Subcutaneous abdominal adipose tissue (tissue), 5 donors: ENCODE results near the gene ARHGEF4.

Source experiments
- H3K27ac ChIP-seq: one replicate; pipeline ENCODE4 v1.7.0; 2013; ENCODE audit warnings: low read depth, mild to moderate bottlenecking, inconsistent platforms, low read length, moderate library complexity
- H3K27me3 ChIP-seq, 5 donors: one replicate each; pipeline ENCODE4 v1.7.0; 2013; ENCODE audit warnings: low read length in 5 of 5, inconsistent platforms in 1 of 5; ENCODE audit not compliant: control insufficient read depth in 5 of 5, insufficient read depth in 4 of 5
- H3K36me3 ChIP-seq, 5 donors: one replicate each; pipeline ENCODE4 v1.7.0; 2013; ENCODE audit warnings: low read length in 5 of 5; ENCODE audit not compliant: control insufficient read depth in 5 of 5, insufficient read depth in 5 of 5
- H3K4me1 ChIP-seq, 5 donors: one replicate each; pipeline ENCODE4 v1.7.0; 2013; ENCODE audit warnings: low read length in 5 of 5, mild to moderate bottlenecking in 3 of 5, moderate library complexity in 1 of 5; ENCODE audit not compliant: control insufficient read depth in 5 of 5, insufficient read depth in 5 of 5
- H3K4me3 ChIP-seq, 5 donors: one replicate each; pipeline ENCODE4 v1.7.0; 2013; ENCODE audit warnings: low read length in 5 of 5, low read depth in 1 of 5
- H3K9ac ChIP-seq, 5 donors: one replicate each; pipeline ENCODE4 v1.7.0; 2013; ENCODE audit warnings: low read length in 5 of 5, mild to moderate bottlenecking in 4 of 5, moderate library complexity in 3 of 5
- H3K9me3 ChIP-seq, 5 donors: one replicate each; pipeline ENCODE4 v1.7.0; 2013; ENCODE audit warnings: low read length in 5 of 5; ENCODE audit not compliant: control insufficient read depth in 5 of 5
- donor health status: healthy.
- donor health status: healthy.
- donor health status: healthy.
- donor health status: healthy.
- donor health status: healthy.

Gene ARHGEF4

DNA sequence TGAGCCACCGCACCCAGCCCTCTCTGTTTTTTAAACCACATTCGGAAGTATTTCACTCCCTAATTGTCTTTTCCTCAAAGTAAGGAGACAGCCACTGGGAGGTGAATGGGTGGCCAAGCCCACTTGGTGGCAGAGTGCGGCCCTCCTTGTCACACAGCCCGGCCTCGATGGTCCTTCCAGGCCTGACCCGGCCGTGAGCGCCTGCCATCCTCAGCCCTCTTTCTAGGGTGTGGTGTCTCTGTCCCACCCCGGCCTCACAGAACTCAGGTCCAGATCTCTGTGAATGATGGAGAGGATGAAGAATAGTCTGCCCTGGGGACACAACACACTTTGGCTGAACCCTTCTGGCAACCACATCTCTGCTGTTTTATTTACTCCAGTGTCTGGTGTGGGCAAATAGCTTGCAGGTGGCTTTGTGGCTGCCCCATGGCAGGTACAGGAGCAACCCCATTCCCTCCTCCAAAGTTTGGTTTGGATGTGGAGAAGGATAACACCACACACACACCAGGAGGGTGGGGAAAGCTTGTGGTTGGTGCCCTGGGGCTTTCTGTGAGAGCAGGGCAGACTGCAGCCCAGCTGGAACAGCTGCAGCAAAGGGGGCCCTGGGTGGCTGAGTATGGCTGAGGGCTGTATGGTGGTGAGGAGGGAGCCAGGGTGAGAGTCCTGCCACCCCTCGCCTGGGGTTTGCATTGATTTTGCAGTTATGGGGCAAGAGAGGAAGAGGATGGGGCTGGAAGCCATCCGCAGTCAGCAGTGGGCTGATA is 167.9 kb downstream of the ARHGEF4 start:
- Histone ChIP-seq H3K27ac (no peak overlapping the region), H3K27me3 (peaks cover 0 to 13% (median 8%) of the 10 kb centered on the region in 5 donors), H3K36me3 (no peaks in the 10 kb centered on the region), H3K9me3 (no peaks in the 10 kb centered on the region), H3K9ac (no peak overlapping the region), H3K4me3 (no peak overlapping the region), H3K4me1 (no peaks in the 10 kb centered on the region)

DNA sequence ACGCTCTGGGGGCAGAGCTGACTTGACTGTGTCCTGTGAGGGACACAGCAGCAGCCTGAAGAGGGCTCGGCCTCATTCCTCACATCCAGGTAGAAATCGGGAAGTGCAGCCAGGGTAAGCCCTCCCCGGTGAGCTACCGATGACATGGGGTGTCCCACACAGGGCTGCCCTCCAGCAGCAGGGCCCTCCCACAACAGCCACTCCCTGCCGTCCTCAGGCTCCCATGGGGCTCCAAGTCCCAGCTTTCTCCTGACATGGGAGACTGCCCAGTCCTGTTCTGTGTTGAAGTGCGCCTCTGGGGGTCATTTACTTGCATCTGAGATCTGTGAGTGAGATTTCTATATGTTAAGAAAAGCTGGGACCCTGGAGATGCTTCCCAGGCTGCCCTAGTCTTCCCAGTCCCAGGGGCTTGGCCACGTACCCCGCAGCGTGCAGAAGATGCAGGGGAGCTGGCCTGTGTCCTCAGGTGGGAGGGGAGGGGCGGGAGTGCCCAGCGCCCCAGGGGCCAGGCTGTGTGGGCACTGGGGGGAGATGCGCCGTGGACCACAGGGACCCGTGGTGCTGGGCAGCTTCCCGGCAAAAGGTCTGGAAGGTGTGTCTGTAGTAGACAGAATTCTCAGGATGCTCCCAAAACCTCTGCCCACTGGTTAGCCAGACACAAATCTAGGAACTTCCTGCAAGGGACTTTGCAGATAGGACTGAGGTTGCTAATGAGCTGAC is 168.7 kb downstream of the ARHGEF4 start:
- Histone ChIP-seq H3K27me3 (peaks cover 0 to 13% (median 8%) of the 10 kb centered on the region in 5 donors), H3K9me3 (no peaks in the 10 kb centered on the region), H3K9ac (no peak overlapping the region), H3K27ac (no peak overlapping the region), H3K4me1 (no peaks in the 10 kb centered on the region), H3K36me3 (no peaks in the 10 kb centered on the region), H3K4me3 (no peak overlapping the region)

DNA sequence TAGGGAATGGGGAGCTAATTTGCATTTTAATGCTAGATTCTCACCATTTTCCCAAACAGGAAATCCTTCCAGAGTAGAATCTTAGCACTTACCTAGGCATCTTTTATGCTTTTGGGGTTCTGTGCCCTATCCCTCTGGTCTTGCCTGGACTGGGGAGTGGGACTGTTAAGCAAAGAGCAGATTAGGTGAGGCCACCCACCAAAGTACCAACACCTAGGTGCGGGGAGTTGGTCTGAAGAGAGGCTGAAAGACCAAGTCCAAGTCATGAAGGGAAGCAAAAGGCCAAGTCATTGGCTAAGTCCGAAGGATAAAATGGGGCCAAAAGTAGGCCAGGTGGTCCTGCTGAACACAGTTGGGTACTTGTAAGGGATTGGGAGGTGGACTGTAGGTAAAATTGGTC is 169.8 kb downstream of the ARHGEF4 start:
- Histone ChIP-seq H3K27ac (no peak overlapping the region), H3K9me3 (no peaks in the 10 kb centered on the region), H3K36me3 (no peaks in the 10 kb centered on the region), H3K4me3 (no peak overlapping the region), H3K27me3 (peaks cover 0 to 13% (median 9%) of the 10 kb centered on the region in 5 donors), H3K4me1 (no peaks in the 10 kb centered on the region), H3K9ac (no peak overlapping the region)

DNA sequence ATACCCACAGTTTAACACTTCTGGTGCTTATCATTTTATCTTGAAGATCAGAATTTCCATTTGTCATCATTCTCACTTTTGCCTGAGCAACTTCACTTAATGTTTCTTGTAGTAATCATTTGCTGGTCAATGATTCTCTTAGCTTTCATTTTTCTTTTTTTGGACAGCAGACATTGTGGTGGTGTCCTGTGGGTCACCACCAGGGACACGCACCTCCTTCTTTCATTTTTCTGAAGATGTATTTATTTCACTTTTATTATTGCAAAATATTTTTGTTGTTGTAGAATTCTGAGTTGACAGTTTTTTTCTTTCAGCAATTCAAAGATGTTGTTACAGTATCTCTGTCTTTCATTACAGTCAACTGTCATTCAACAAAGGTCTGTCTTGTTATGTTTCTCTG is 172.3 kb downstream of the ARHGEF4 start:
- Histone ChIP-seq H3K4me3 (no peak overlapping the region), H3K27me3 (peaks cover 5 to 13% (median 8%) of the 10 kb centered on the region in 5 donors), H3K4me1 (no peaks in the 10 kb centered on the region), H3K27ac (no peak overlapping the region), H3K9ac (no peak overlapping the region), H3K36me3 (no peaks in the 10 kb centered on the region), H3K9me3 (no peaks in the 10 kb centered on the region)

DNA sequence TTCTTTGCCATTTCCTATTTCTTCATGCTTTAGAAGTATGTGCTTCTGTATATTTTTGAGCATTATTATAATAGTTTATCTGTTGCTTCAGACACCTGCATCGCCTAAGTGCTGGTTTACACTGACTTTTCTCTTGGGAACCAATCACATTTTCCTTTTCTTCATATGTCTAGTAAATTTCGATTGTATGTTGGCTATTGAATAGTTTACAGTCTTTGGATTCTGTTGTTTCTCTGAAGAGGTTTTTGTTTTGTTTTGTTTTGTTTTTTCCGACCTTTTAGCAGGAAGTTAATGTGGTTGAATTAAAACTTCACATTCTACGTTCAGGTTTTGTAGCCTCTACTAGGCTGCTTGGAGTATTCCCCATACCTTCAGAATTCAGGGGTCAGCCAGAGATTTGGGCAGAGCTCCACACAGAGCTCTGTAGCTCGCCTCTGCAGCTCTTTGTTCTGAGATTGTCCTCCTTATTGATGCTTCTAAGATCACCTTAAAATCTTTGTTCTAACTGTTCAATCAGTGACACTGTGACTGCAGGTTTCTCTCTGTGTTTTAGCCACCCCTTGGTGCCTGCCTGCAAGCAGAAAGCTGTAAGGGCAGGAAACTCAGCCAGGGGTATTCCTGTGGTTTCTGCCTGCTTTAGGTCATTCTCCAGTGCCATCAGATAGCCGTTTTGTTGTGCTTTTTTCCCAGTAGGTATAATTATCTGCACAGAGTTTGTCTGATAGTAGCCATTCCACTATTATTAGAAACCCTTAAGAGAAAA is 173.2 kb downstream of the ARHGEF4 start:
- Histone ChIP-seq H3K4me3 (no peak overlapping the region), H3K36me3 (no peaks in the 10 kb centered on the region), H3K4me1 (no peaks in the 10 kb centered on the region), H3K9ac (no peak overlapping the region), H3K9me3 (no peaks in the 10 kb centered on the region), H3K27ac (no peak overlapping the region), H3K27me3 (peaks cover 3 to 13% (median 5%) of the 10 kb centered on the region in 5 donors)

DNA sequence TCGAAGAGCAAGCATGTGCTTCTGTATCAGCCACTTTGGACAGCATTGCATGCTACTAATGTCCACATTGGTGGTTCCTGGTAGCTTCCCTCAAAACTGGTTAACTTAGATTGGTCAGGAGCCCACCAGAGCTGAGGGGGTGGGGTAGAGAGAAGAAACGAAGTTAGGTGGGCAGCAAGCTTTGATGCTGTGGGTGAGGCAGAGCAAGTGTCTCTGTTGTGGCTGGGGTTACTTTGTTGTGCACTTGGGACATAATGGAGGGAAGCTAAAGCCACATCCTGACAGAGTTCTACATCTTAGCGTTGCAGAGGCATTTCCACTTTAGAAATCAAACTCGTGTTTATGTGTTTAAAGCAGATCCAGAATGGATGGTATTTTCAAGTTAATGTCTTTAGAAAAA is 173.9 kb downstream of the ARHGEF4 start:
- Histone ChIP-seq H3K27ac (no peak overlapping the region), H3K9ac (no peak overlapping the region), H3K4me1 (no peaks in the 10 kb centered on the region), H3K9me3 (no peaks in the 10 kb centered on the region), H3K27me3 (peaks cover 0 to 11% (median 4%) of the 10 kb centered on the region in 5 donors), H3K36me3 (no peaks in the 10 kb centered on the region), H3K4me3 (no peak overlapping the region)

DNA sequence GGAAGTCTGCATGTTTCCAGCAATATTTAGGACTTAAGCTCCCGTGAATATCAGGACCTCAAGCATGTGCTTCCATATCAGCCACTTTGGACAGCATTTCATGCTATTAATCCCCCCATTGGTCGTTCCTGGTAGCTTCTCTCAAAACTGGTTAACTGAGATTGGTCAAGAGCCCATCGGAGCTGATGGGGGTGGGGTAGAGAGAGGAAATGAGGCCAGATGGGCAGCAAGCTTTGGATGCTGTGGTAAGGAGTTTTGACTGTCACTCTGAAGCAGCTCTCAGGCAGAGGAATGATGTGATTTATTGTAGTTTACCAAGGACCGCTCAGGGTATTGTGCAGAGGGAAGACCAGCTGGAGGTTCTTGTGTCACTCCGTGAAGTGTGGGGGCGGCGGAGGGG is 174.8 kb downstream of the ARHGEF4 start:
- Histone ChIP-seq H3K36me3 (no peaks in the 10 kb centered on the region), H3K4me1 (no peaks in the 10 kb centered on the region), H3K9ac (no peak overlapping the region), H3K9me3 (no peaks in the 10 kb centered on the region), H3K27me3 (peaks cover 0 to 8% (median 4%) of the 10 kb centered on the region in 5 donors), H3K4me3 (no peak overlapping the region), H3K27ac (no peak overlapping the region)

DNA sequence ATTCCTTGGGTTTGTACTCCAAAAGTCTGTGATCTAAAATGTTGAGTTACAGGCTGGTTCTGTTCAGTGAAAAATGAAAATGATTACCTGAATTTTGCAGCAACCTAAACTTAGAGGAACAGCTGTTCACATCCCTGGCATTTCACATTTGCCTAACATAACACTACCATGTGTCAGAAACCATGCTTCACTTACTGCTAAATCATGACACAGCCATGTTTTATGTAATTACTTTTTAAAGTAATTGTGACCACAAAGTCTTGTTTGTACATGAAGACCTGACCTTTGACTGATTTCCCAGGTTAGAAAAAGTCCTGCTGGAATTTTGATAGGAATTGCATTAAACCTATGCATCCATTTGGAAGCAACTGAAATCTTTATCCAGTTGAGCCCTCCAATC is 177.4 kb downstream of the ARHGEF4 start:
- Histone ChIP-seq H3K27ac (no peak overlapping the region), H3K36me3 (no peaks in the 10 kb centered on the region), H3K4me3 (no peak overlapping the region), H3K9me3 (no peaks in the 10 kb centered on the region), H3K27me3 (peaks cover 0 to 10% (median 4%) of the 10 kb centered on the region in 5 donors), H3K4me1 (no peaks in the 10 kb centered on the region), H3K9ac (no peak overlapping the region)

DNA sequence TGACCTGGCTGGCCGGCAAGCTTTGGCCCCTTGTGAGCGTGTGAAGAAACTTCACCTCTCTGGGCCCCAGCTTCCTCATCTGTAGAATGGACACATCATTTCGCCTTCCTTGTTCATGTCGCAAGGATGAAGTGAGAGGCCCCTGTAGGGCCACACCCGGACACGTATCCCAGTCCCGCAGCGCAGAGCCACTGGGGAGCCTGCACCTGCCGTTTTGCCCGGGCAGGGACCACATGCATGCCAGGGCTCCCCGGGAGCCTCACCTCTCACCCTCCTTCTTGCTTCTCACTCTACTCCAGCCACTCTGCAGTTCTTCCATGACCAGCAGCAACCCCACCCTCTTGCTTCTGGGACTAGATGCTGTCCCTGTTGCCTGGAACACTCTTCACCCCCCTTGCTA is 179.1 kb downstream of the ARHGEF4 start:
- no peak overlapping the region for H3K4me3 ChIP-seq
- peaks cover 0 to 10% (median 4%) of the 10 kb centered on the region in 5 donors for H3K27me3 ChIP-seq
- no peaks in the 10 kb centered on the region for H3K9me3 ChIP-seq
- no peaks in the 10 kb centered on the region for H3K36me3 ChIP-seq
- no peak overlapping the region for H3K9ac ChIP-seq
- H3K4me1 ChIP-seq, result no peaks in the 10 kb centered on the region
- H3K27ac ChIP-seq, result no peak overlapping the region
